Uterus (tissue), 2 donors: ENCODE data around the gene NEURL1.

Experiments used
- POLR2A ChIP-seq, 2 donors: fragments of 450-650 bp; IDR thresholded peaks; one replicate each; pipeline ENCODE4 v1.6.1; 2016; ENCODE audit warnings: antibody characterized with exemption in 2 of 2, mild to moderate bottlenecking in 1 of 2, moderate library complexity in 1 of 2
- TF ChIP-seq, protein P1 (sequence below), 4 experiments: fragments of 200-600 bp in 2 of 4; fragments of 450-650 bp in 2 of 4; sonication (generic) in 2 of 4; IDR thresholded peaks; one replicate each; pipeline ENCODE4 v1.5.1; 2016 to 2019; ENCODE audit warnings: antibody characterized with exemption in 4 of 4, mild to moderate bottlenecking in 2 of 4, moderate library complexity in 1 of 4

DNA sequence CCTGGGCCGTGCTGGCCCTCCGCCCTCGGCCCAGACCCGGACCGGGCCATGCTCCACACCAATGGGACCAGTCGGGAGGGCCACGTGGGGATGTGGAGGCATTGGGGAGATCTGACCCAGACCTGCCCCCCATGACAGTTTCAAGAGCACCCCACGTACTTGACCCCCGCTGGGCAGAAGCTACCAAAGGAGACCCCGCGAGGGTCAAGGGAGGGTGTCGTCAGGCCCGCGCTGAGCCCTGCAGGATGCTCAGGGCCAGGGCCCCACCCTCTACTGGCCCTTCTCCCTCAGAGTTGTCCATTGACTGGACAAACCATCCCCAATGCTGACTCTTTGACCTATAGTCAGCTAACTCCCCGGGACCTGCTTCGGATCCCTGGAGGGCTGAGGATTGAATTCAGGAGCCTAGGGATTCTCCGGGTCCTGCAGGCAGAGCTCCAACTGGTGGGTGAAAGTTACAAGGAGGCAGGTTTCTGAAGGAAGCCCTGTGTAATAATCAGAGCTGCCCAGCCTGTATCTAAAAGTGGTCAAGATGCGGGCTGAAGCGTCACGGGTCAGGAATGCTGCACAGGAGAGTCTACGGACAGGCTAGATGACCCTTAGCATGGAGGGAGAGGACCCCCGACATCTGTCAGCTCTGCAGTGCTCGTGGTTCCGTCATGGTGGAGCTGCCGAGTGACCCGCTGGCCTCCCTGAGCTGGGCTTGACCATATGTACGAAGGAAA is 40.8 kb upstream of the NEURL1 start:
- TF ChIP-seq, protein P1, sequence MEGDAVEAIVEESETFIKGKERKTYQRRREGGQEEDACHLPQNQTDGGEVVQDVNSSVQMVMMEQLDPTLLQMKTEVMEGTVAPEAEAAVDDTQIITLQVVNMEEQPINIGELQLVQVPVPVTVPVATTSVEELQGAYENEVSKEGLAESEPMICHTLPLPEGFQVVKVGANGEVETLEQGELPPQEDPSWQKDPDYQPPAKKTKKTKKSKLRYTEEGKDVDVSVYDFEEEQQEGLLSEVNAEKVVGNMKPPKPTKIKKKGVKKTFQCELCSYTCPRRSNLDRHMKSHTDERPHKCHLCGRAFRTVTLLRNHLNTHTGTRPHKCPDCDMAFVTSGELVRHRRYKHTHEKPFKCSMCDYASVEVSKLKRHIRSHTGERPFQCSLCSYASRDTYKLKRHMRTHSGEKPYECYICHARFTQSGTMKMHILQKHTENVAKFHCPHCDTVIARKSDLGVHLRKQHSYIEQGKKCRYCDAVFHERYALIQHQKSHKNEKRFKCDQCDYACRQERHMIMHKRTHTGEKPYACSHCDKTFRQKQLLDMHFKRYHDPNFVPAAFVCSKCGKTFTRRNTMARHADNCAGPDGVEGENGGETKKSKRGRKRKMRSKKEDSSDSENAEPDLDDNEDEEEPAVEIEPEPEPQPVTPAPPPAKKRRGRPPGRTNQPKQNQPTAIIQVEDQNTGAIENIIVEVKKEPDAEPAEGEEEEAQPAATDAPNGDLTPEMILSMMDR (IDR thresholded peaks at IDR 0.05) = no peak
- TF ChIP-seq POLR2A (IDR thresholded peaks at IDR 0.05) = no peak
